ENCODE results near the gene PAX5. TPM values are rescaled to one million over a fixed set of nuclear protein-coding genes. Genes with fewer than 3 reads are reported as not detected.

PAX5 gene
- total and polyA plus RNA-seq, 2 donors (not counting 1 experiment from before 2014, with no cell fraction given) = not detected

GRCh38 chr9:36930941-36931340 lies 103.1 kb downstream of the PAX5 start:
- no peaks in the 10 kb centered on the region for H3K4me1 ChIP-seq (ENCODE audit: control insufficient read depth, extremely low read depth, insufficient read depth, low read length)
- no peak overlapping the region for H3K4me2 ChIP-seq (ENCODE audit: extremely low read depth, insufficient read depth, low read length)
- no peak for DNase-seq (ENCODE audit: low read depth in 2 of 2)
- no peaks in the 10 kb centered on the region for H4K20me1 ChIP-seq (ENCODE audit: control insufficient read depth, extremely low read depth, insufficient read depth, low read length)
- TF ChIP-seq EZH2 (IDR thresholded peaks at IDR 0.05; ENCODE audit: low read length, missing control alignments) (no peak), CTCF (conservative IDR thresholded peaks at IDR 0.05 in 1 of 2, IDR thresholded peaks at IDR 0.05 in 1 of 2; ENCODE audit: low read depth in 1 of 2, low read length in 2 of 2) (no peak)
- H3K4me3 ChIP-seq (replicated peaks in 1 of 4; ENCODE audit: control extremely low read depth in 1 of 4, insufficient read depth in 1 of 4, low read depth in 3 of 4, low read length in 4 of 4) = no peak overlapping the region
- H3K9ac ChIP-seq (ENCODE audit: insufficient read depth, low read length) = no peak overlapping the region
- H2AFZ ChIP-seq (ENCODE audit: low read length) = no peak overlapping the region
- no peaks in the 10 kb centered on the region for H3K36me3 ChIP-seq (ENCODE audit: control insufficient read depth, insufficient read depth, low read length)
- peaks cover 6% of the 10 kb centered on the region for H3K27me3 ChIP-seq (ENCODE audit: control insufficient read depth, insufficient read depth, low read length)
- H3K79me2 ChIP-seq (ENCODE audit: control insufficient read depth, insufficient read depth, low read length) = no peaks in the 10 kb centered on the region
- H3K27ac ChIP-seq (ENCODE audit: insufficient read depth, low read length) = no peak overlapping the region
- no peaks in the 10 kb centered on the region for H3K9me3 ChIP-seq (ENCODE audit: control insufficient read depth, insufficient read depth, low read depth, low read length)

- TF ChIP-seq EZH2 (IDR thresholded peaks at IDR 0.05; ENCODE audit: low read length, missing control alignments) = no peak
- no peak for TF ChIP-seq CTCF (conservative IDR thresholded peaks at IDR 0.05 in 1 of 2, IDR thresholded peaks at IDR 0.05 in 1 of 2; ENCODE audit: low read depth in 1 of 2, low read length in 2 of 2)
- Histone ChIP-seq H3K79me2 (ENCODE audit: control insufficient read depth, insufficient read depth, low read length) (no peaks in the 10 kb centered on the region), H3K4me1 (ENCODE audit: control insufficient read depth, extremely low read depth, insufficient read depth, low read length) (no peaks in the 10 kb centered on the region), H3K27me3 (ENCODE audit: control insufficient read depth, insufficient read depth, low read length) (peaks cover 6% of the 10 kb centered on the region), H3K9ac (ENCODE audit: insufficient read depth, low read length) (no peak overlapping the region), H3K9me3 (ENCODE audit: control insufficient read depth, insufficient read depth, low read depth, low read length) (no peaks in the 10 kb centered on the region), H3K36me3 (ENCODE audit: control insufficient read depth, insufficient read depth, low read length) (no peaks in the 10 kb centered on the region), H3K4me2 (ENCODE audit: extremely low read depth, insufficient read depth, low read length) (no peak overlapping the region), H2AFZ (ENCODE audit: low read length) (no peak overlapping the region), H3K27ac (ENCODE audit: insufficient read depth, low read length) (no peak overlapping the region), H4K20me1 (ENCODE audit: control insufficient read depth, extremely low read depth, insufficient read depth, low read length) (no peaks in the 10 kb centered on the region), H3K4me3 (replicated peaks in 1 of 4; ENCODE audit: control extremely low read depth in 1 of 4, insufficient read depth in 1 of 4, low read depth in 3 of 4, low read length in 4 of 4) (no peak overlapping the region)
- DNase-seq (ENCODE audit: low read depth in 2 of 2) = no peak
Observed at GRCh38 chr9:36929350-36929675, 104.8 kb downstream of the PAX5 start.

GRCh38 chr9:36928670-36929349 lies 105.3 kb downstream of the PAX5 start:
- no peak overlapping the region for H3K27ac ChIP-seq (ENCODE audit: insufficient read depth, low read length)
- DNase-seq (ENCODE audit: low read depth in 2 of 2) = peak in 1 of 2 donors; percentile 89
- no peaks in the 10 kb centered on the region for H4K20me1 ChIP-seq (ENCODE audit: control insufficient read depth, extremely low read depth, insufficient read depth, low read length)
- H3K79me2 ChIP-seq (ENCODE audit: control insufficient read depth, insufficient read depth, low read length) = no peaks in the 10 kb centered on the region
- H3K4me1 ChIP-seq (ENCODE audit: control insufficient read depth, extremely low read depth, insufficient read depth, low read length) = no peaks in the 10 kb centered on the region
- H3K4me2 ChIP-seq (ENCODE audit: extremely low read depth, insufficient read depth, low read length) = no peak overlapping the region
- H3K27me3 ChIP-seq (ENCODE audit: control insufficient read depth, insufficient read depth, low read length) = peaks cover 6% of the 10 kb centered on the region
- H3K9ac ChIP-seq (ENCODE audit: insufficient read depth, low read length) = no peak overlapping the region
- TF ChIP-seq CTCF (conservative IDR thresholded peaks at IDR 0.05 in 1 of 2, IDR thresholded peaks at IDR 0.05 in 1 of 2; ENCODE audit: low read depth in 1 of 2, low read length in 2 of 2) = no peak
- no peak for TF ChIP-seq EZH2 (IDR thresholded peaks at IDR 0.05; ENCODE audit: low read length, missing control alignments)
- H2AFZ ChIP-seq (ENCODE audit: low read length) = no peak overlapping the region
- H3K36me3 ChIP-seq (ENCODE audit: control insufficient read depth, insufficient read depth, low read length) = no peaks in the 10 kb centered on the region
- no peaks in the 10 kb centered on the region for H3K9me3 ChIP-seq (ENCODE audit: control insufficient read depth, insufficient read depth, low read depth, low read length)
- H3K4me3 ChIP-seq (replicated peaks in 1 of 4; ENCODE audit: control extremely low read depth in 1 of 4, insufficient read depth in 1 of 4, low read depth in 3 of 4, low read length in 4 of 4) = no peak overlapping the region
